H9 (cell line): ENCODE data around the gene SDF2L1. TPM values are rescaled to one million over a fixed set of nuclear protein-coding genes. Genes with fewer than 3 reads are reported as not detected.
"Not testable (repeated sequence)": the region's sequence is repeated elsewhere in the genome, so short reads cannot be mapped to it uniquely, and the experiment has no call there.

Source experiments
- DNase-seq: peaks from one replicate; pipeline ENCODE4 v3.0.0-alpha.2; 2017
- H2AFZ ChIP-seq: one replicate; pipeline ENCODE4 v1.6.1; 2013; ENCODE audit warnings: mild to moderate bottlenecking, low read length, control low read depth, moderate library complexity
- H2AK5ac ChIP-seq: 2 replicates; pipeline ENCODE4 v1.6.1; 2013; ENCODE audit warnings: low read length, control low read depth, mixed read lengths; ENCODE audit not compliant: insufficient read length
- H2BK120ac ChIP-seq: one replicate; pipeline ENCODE4 v1.6.1; 2013; ENCODE audit warnings: low read depth, mild to moderate bottlenecking, low read length, control low read depth, inconsistent platforms; ENCODE audit not compliant: poor library complexity, severe bottlenecking
- H2BK12ac ChIP-seq: 2 replicates; pipeline ENCODE4 v1.6.1; 2013; ENCODE audit warnings: low read length, control low read depth, mixed read lengths, low read depth; ENCODE audit not compliant: insufficient read length
- H2BK15ac ChIP-seq: 2 replicates; pipeline ENCODE4 v1.6.1; 2013; ENCODE audit warnings: low read depth, low read length, control low read depth
- H2BK20ac ChIP-seq: one replicate; pipeline ENCODE4 v1.6.1; 2013; ENCODE audit warnings: low read depth, mild to moderate bottlenecking, low read length, control low read depth, inconsistent platforms; ENCODE audit not compliant: poor library complexity, severe bottlenecking
- H2BK5ac ChIP-seq: 2 replicates; pipeline ENCODE4 v1.6.1; 2013; ENCODE audit warnings: low read length, control low read depth, mixed read lengths; ENCODE audit not compliant: insufficient read length
- H3K14ac ChIP-seq: 2 replicates; pipeline ENCODE4 v1.6.1; 2013; ENCODE audit warnings: low read length, control low read depth; ENCODE audit not compliant: insufficient read depth
- H3K18ac ChIP-seq: 2 replicates; pipeline ENCODE4 v1.6.1; 2013; ENCODE audit warnings: low read depth, mild to moderate bottlenecking, mixed read lengths, low read length, control low read depth; ENCODE audit not compliant: insufficient read length
- H3K23ac ChIP-seq: 2 replicates; pipeline ENCODE4 v1.6.1; 2013; ENCODE audit warnings: low read length, control low read depth, mixed read lengths, low read depth; ENCODE audit not compliant: insufficient read length
- H3K23me2 ChIP-seq: 2 replicates; pipeline ENCODE4 v1.6.1; 2013; ENCODE audit warnings: low read depth, mild to moderate bottlenecking, mixed read lengths, low read length, control low read depth; ENCODE audit not compliant: insufficient read length, poor library complexity, severe bottlenecking
- H3K27ac ChIP-seq: 2 replicates; pipeline ENCODE4 v1.5.1; 2013; ENCODE audit warnings: low read length, control low read depth, mixed read lengths, low read depth; ENCODE audit not compliant: insufficient read length
- H3K27me3 ChIP-seq: 2 replicates; pipeline ENCODE4 v1.6.1; 2013; ENCODE audit warnings: low read length, control low read depth, inconsistent platforms; ENCODE audit not compliant: insufficient read depth
- H3K4ac ChIP-seq: 2 replicates; pipeline ENCODE4 v1.6.1; 2013; ENCODE audit warnings: low read depth, mild to moderate bottlenecking, control low read depth, inconsistent platforms, low read length, moderate library complexity
- H3K4me1 ChIP-seq: 2 replicates; pipeline ENCODE4 v1.6.1; 2013; ENCODE audit warnings: low read length, control low read depth, inconsistent platforms; ENCODE audit not compliant: insufficient read depth
- H3K4me2 ChIP-seq: 2 replicates; pipeline ENCODE4 v1.6.1; 2013; ENCODE audit warnings: low read length, control low read depth, mixed read lengths; ENCODE audit not compliant: insufficient read length, insufficient read depth
- H3K56ac ChIP-seq: 2 replicates; pipeline ENCODE4 v1.6.1; 2013; ENCODE audit warnings: low read depth, mild to moderate bottlenecking, mixed read lengths, low read length, control low read depth; ENCODE audit not compliant: insufficient read length
- H3K79me1 ChIP-seq: 2 replicates; pipeline ENCODE4 v1.6.1; 2013; ENCODE audit warnings: low read depth, mild to moderate bottlenecking, moderate library complexity, low read length, control low read depth, inconsistent platforms; ENCODE audit not compliant: insufficient read depth, poor library complexity, severe bottlenecking
- H3K79me2 ChIP-seq: 2 replicates; pipeline ENCODE4 v1.6.1; 2013; ENCODE audit warnings: low read length, control low read depth, inconsistent platforms; ENCODE audit not compliant: insufficient read depth
- H3K9ac ChIP-seq: 2 replicates; pipeline ENCODE4 v1.6.1; 2013; ENCODE audit warnings: low read length, control low read depth, mixed read lengths; ENCODE audit not compliant: insufficient read length; ENCODE audit errors: extremely low read depth
- H3K9me3 ChIP-seq: one replicate; pipeline ENCODE4 v1.6.1; 2013; ENCODE audit warnings: low read depth, low read length, inconsistent platforms; ENCODE audit not compliant: control insufficient read depth
- H3T11ph ChIP-seq: one replicate; pipeline ENCODE4 v1.6.1; 2013; ENCODE audit warnings: mild to moderate bottlenecking, low read length, control low read depth, inconsistent platforms
- H4K20me1 ChIP-seq: one replicate; pipeline ENCODE4 v1.6.1; 2013; ENCODE audit not compliant: control insufficient read depth, insufficient read length, insufficient read depth
- H4K5ac ChIP-seq: 2 replicates; pipeline ENCODE4 v1.6.1; 2013; ENCODE audit warnings: low read depth, mild to moderate bottlenecking, mixed read lengths, low read length, control low read depth; ENCODE audit not compliant: insufficient read length
- H4K8ac ChIP-seq: replicated peaks from 2 replicates; pipeline ENCODE4 v1.6.1; 2013; ENCODE audit warnings: low read length, control low read depth, mixed read lengths, low read depth; ENCODE audit not compliant: insufficient read length
- H4K91ac ChIP-seq: 2 replicates; pipeline ENCODE4 v1.6.1; 2013; ENCODE audit warnings: low read depth, mild to moderate bottlenecking, moderate library complexity, mixed read lengths, low read length, control low read depth; ENCODE audit not compliant: insufficient read length
- H3K27ac Mint-ChIP-seq, 3 experiments: 2 replicates in 2 of 3; 3 replicates in 1 of 3; pipeline ENCODE4 v1.8.0; 2020 to 2021; ENCODE audit warnings: mixed read lengths in 3 of 3, mild to moderate bottlenecking in 1 of 3, moderate library complexity in 1 of 3
- H3K27me3 Mint-ChIP-seq: 2 replicates; pipeline ENCODE4 v1.8.0; 2021; ENCODE audit warnings: low read depth, mild to moderate bottlenecking, moderate library complexity, mixed read lengths
- H3K36me3 Mint-ChIP-seq, 3 experiments: 2 replicates in 2 of 3; 3 replicates in 1 of 3; pipeline ENCODE4 v1.8.0; 2020 to 2021; ENCODE audit warnings: low read depth in 3 of 3, mixed read lengths in 3 of 3; ENCODE audit not compliant: insufficient read depth in 1 of 3
- H3K4me1 Mint-ChIP-seq, 2 experiments: 2 replicates each; pipeline ENCODE4 v1.8.0; 2020; ENCODE audit warnings: mixed read lengths in 2 of 2
- H3K4me3 Mint-ChIP-seq, 2 experiments: 2 replicates in 1 of 2; 3 replicates in 1 of 2; pipeline ENCODE4 v1.8.0; 2020 to 2021; ENCODE audit warnings: mild to moderate bottlenecking in 2 of 2, mixed read lengths in 2 of 2, moderate library complexity in 1 of 2
- H3K9me3 Mint-ChIP-seq, 2 experiments: 2 replicates in 1 of 2; 3 replicates in 1 of 2; pipeline ENCODE4 v1.8.0; 2020; ENCODE audit warnings: mild to moderate bottlenecking in 2 of 2, mixed read lengths in 2 of 2, moderate library complexity in 1 of 2
- WGBS: extraction: QIAGEN DNeasy Blood & Tissue Kit; methylation state at CpG from one replicate; pipeline ENCODE4 v1.1.7; 2013; ENCODE audit warnings: missing lambda C conversion rate, low lambda C conversion rate, mixed read lengths; ENCODE audit not compliant: insufficient read length; ENCODE audit errors: extremely low coverage; 5-methylcytosine and 5-hydroxymethylcytosine counted together
- total RNA-seq: library from RNA; stranded (reverse); gene quantifications from 2 replicates; pipeline ENCODE4 v1.2.1, GENCODE V29; 2021
- TF ChIP-seq, protein P1 (sequence below): fragments of 200-600 bp; sonication (generic); conservative IDR thresholded peaks from 3 replicates; pipeline ENCODE4 v1.8.0; 2021; ENCODE audit warnings: antibody characterized with exemption, mild to moderate bottlenecking

The SDF2L1 gene
- total RNA-seq, 1 experiment from 2014 or later = 36.0 TPM

DNA sequence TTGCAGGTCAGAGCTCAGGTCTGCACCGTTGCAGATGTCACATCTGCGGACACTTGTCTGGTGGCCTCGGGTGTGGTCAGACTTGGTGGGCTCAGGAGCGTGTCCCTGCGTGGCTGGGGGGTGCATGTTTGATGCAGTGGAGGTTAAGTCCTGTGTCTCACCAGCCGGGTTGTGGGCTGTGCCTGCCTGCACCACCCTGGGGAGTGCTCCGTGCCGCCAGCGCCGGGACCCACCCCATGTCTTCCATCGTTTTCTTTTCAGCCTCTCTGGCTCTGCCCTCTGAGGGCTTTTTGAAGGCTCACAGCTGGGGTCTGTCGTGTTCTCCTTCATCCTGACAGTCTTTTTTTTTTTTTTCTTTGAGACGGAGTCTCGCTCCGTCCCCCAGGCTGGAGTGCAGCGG lies 49.7 kb downstream of the SDF2L1 start:
- Histone ChIP-seq H2BK5ac (no peak overlapping the region), H4K8ac (no peak overlapping the region), H3K4me2 (no peak overlapping the region), H3T11ph (no peak overlapping the region), H3K79me2 (no peaks in the 10 kb centered on the region), H3K27me3 (no peaks in the 10 kb centered on the region), H2BK12ac (no peak overlapping the region), H3K14ac (no peak overlapping the region), H4K20me1 (no peaks in the 10 kb centered on the region), H4K5ac (no peak overlapping the region), H3K9ac (no peak overlapping the region), H2BK120ac (no peak overlapping the region), H3K56ac (no peak overlapping the region), H3K23ac (no peak overlapping the region), H2BK20ac (no peak overlapping the region), H3K23me2 (no peaks in the 10 kb centered on the region), H2BK15ac (no peak overlapping the region), H2AK5ac (no peak overlapping the region), H3K18ac (no peak overlapping the region), H3K9me3 (no peaks in the 10 kb centered on the region), H3K79me1 (no peaks in the 10 kb centered on the region), H3K27ac (no peak overlapping the region), H3K4me1 (no peaks in the 10 kb centered on the region), H2AFZ (no peak overlapping the region), H4K91ac (no peak overlapping the region), H3K4ac (no peak overlapping the region)
- Mint-ChIP-seq H3K27me3 (no peaks in the 10 kb centered on the region), H3K4me3 (no peak overlapping the region), H3K4me1 (no peaks in the 10 kb centered on the region), H3K9me3 (no peaks in the 10 kb centered on the region), H3K27ac (no peak overlapping the region; a peak in 1 of 7 replicates), H3K36me3 (peaks cover 16 to 34% (median 31%) of the 10 kb centered on the region in 3 experiments; a peak in 6 of 7 replicates)
- DNase-seq = no peak
- TF ChIP-seq, protein P1, sequence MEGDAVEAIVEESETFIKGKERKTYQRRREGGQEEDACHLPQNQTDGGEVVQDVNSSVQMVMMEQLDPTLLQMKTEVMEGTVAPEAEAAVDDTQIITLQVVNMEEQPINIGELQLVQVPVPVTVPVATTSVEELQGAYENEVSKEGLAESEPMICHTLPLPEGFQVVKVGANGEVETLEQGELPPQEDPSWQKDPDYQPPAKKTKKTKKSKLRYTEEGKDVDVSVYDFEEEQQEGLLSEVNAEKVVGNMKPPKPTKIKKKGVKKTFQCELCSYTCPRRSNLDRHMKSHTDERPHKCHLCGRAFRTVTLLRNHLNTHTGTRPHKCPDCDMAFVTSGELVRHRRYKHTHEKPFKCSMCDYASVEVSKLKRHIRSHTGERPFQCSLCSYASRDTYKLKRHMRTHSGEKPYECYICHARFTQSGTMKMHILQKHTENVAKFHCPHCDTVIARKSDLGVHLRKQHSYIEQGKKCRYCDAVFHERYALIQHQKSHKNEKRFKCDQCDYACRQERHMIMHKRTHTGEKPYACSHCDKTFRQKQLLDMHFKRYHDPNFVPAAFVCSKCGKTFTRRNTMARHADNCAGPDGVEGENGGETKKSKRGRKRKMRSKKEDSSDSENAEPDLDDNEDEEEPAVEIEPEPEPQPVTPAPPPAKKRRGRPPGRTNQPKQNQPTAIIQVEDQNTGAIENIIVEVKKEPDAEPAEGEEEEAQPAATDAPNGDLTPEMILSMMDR = no peak
- no CpG with 5 or more reads among the region's 16 CpGs for WGBS

DNA sequence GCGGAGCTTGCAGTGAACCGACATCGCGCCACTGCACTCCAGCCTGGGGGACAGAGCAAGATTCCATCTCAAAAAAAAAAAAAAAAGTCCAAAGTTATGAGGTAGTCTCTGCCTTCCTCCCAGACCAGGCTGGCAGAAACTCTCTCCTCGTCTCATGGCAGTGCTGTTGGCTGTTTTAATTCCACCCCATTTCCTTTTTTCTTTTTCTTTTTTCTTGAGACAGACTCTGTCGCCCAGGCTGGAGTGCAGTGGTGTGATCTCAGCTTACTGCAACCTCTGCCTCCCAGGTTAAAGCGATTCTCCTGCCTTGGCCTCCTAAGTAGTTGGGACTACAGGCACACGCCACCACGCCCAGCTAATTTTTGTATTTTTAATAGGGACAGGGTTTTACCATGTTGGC lies 50.8 kb downstream of the SDF2L1 start:
- H3K23ac ChIP-seq, H2BK12ac ChIP-seq, H3T11ph ChIP-seq, H4K8ac ChIP-seq, H3K79me2 ChIP-seq, H3K4me1 Mint-ChIP-seq, H2AFZ ChIP-seq, H3K4me2 ChIP-seq, H3K4ac ChIP-seq, H2AK5ac ChIP-seq, H3K9ac ChIP-seq, H3K27me3 ChIP-seq, H3K4me1 ChIP-seq, H3K27me3 Mint-ChIP-seq, DNase-seq, H3K9me3 Mint-ChIP-seq, H3K14ac ChIP-seq, H3K23me2 ChIP-seq, H2BK15ac ChIP-seq, H4K91ac ChIP-seq, H3K79me1 ChIP-seq, H4K20me1 ChIP-seq, H3K9me3 ChIP-seq, H3K18ac ChIP-seq, H2BK20ac ChIP-seq, H2BK5ac ChIP-seq, H3K56ac ChIP-seq, H2BK120ac ChIP-seq, H3K27ac ChIP-seq, H3K4me3 Mint-ChIP-seq, H4K5ac ChIP-seq: not testable (repeated sequence)
- WGBS = no CpG with 5 or more reads among the region's 9 CpGs
- Mint-ChIP-seq H3K27ac (peak overlapping the region in 1 of 3 experiments; percentile 74; a peak in 1 of 7 replicates), H3K36me3 (peaks cover 17 to 40% (median 40%) of the 10 kb centered on the region in 3 experiments; a peak in 6 of 7 replicates)
